CD4-positive, alpha-beta T cell (primary cell): ENCODE results near the gene MRPS7. TPM values are rescaled to one million over a fixed set of nuclear protein-coding genes. Genes with fewer than 3 reads are reported as not detected.

Experiments used
- ATAC-seq: fragments of 200-7000 bp; cut with Tn5 transposase; one replicate; pipeline ENCODE4 v1.10.0; 2022; ENCODE audit warnings: mild to moderate bottlenecking; ENCODE audit not compliant: poor library complexity
- CTCF ChIA-PET: fragments of 350-600 bp; sonication (Branson Sonifier 250); formaldehyde crosslinking; loops from one replicate; lab custom pipeline; 2021; ENCODE audit warnings: antibody characterized with exemption, inconsistent platforms; lab: Charles Lee
- POLR2A ChIA-PET: fragments of 350-600 bp; sonication (Branson Sonifier 250); formaldehyde crosslinking; loops from one replicate; lab custom pipeline; 2021; ENCODE audit warnings: antibody characterized with exemption, inconsistent platforms; lab: Charles Lee
- DNase-seq, 14 experiments: peaks; one replicate each; pipeline ENCODE4 v3.0.0-alpha.2; 2013 to 2020; ENCODE audit warnings: mixed read lengths in 2 of 14
- H3K27ac ChIP-seq, 2 donors: one replicate each; pipeline versions ENCODE4 v1.5.1 to v1.7.0; 2013; ENCODE audit warnings: low read length in 2 of 2, low read depth in 1 of 2, mild to moderate bottlenecking in 1 of 2
- H3K27me3 ChIP-seq, 2 experiments: 1 replicate in 1 of 2; 2 replicates in 1 of 2; pipeline versions ENCODE4 v1.6.1 to v1.7.0; 2013; ENCODE audit warnings: low read length in 2 of 2, control low read depth in 1 of 2, mild to moderate bottlenecking in 1 of 2, moderate library complexity in 1 of 2; ENCODE audit not compliant: insufficient read depth in 2 of 2, control insufficient read depth in 1 of 2
- H3K36me3 ChIP-seq: one replicate; pipeline ENCODE4 v1.6.1; 2013; ENCODE audit warnings: low read length, control low read depth; ENCODE audit not compliant: insufficient read depth
- H3K4me1 ChIP-seq: one replicate; pipeline ENCODE4 v1.6.1; 2013; ENCODE audit warnings: low read length, control low read depth; ENCODE audit not compliant: insufficient read depth
- H3K4me3 ChIP-seq: one replicate; pipeline ENCODE4 v1.5.1; 2013; ENCODE audit warnings: mild to moderate bottlenecking, low read length, moderate library complexity
- H3K9me3 ChIP-seq, 2 experiments: 1 replicate in 1 of 2; 2 replicates in 1 of 2; pipeline versions ENCODE4 v1.6.1 to v1.7.0; 2013; ENCODE audit warnings: low read length in 2 of 2, mild to moderate bottlenecking in 2 of 2, control low read depth in 1 of 2, moderate library complexity in 1 of 2; ENCODE audit not compliant: control insufficient read depth in 1 of 2, insufficient read depth in 1 of 2
- H3K27ac Mint-ChIP-seq: one replicate; pipeline ENCODE4 v1.8.0; 2020; ENCODE audit warnings: mixed read lengths
- H3K27me3 Mint-ChIP-seq: one replicate; pipeline ENCODE4 v1.8.0; 2021; ENCODE audit warnings: mixed read lengths
- H3K36me3 Mint-ChIP-seq: one replicate; pipeline ENCODE4 v1.8.0; 2021; ENCODE audit warnings: low read depth, mixed read lengths
- H3K4me1 Mint-ChIP-seq: one replicate; pipeline ENCODE4 v1.8.0; 2021; ENCODE audit warnings: low read depth, mixed read lengths
- H3K4me3 Mint-ChIP-seq: one replicate; pipeline ENCODE4 v1.8.0; 2020; ENCODE audit warnings: mild to moderate bottlenecking, mixed read lengths
- H3K9me3 Mint-ChIP-seq: one replicate; pipeline ENCODE4 v1.8.0; 2020; ENCODE audit warnings: mixed read lengths
- intact Hi-C, 2 experiments: fragments of 100-400 bp; cut with DNase I in 1 of 2; cut with micrococcal nuclease in 1 of 2; formaldehyde crosslinking; loops; one replicate each; pipeline versions ENCODE4 v1.15.1 to v1.9.0; 2023 to 2025; cut with DNase I, micrococcal nuclease
- total RNA-seq, 174 experiments: library from RNA in 2 of 174; stranded (reverse) in 2 of 174; gene quantifications; one replicate each; pipeline ENCODE4 v1.2.3 and lab custom pipeline; 2021 to 2026
- TF ChIP-seq, protein P1 (sequence below): fragments of 200-600 bp; IDR thresholded peaks from one replicate; pipeline ENCODE4 v1.8.0; 2022; ENCODE audit warnings: antibody characterized with exemption, mild to moderate bottlenecking

The MRPS7 gene
- total RNA-seq, 2 experiments from 2014 or later, result 33.2 to 35.2 TPM

DNA sequence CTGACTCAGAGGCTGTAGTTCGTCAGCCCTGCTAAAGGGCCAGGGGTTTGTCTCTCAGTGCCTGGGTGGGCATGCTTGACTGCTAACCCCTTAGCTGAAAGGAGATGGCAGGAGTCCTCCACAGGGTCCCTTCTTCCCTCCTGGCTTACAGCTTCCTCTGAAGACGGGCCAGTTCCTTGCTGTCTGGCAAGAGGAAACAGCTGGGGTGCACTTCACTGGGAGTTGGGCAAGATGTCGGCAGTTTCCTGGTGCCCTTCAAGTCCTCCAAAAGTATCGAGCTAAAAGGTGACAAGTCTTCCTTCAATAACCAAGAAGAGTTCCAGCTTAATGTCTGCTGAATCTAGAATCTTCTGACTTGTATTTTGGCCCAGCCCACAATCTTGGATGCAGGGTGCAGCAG, 32.8 kb upstream of the MRPS7 start:
- Mint-ChIP-seq H3K27ac (no peak overlapping the region), H3K9me3 (no peaks in the 10 kb centered on the region), H3K36me3 (peaks cover 83% of the 10 kb centered on the region), H3K27me3 (no peaks in the 10 kb centered on the region), H3K4me3 (no peak overlapping the region), H3K4me1 (no peaks in the 10 kb centered on the region)
- TF ChIP-seq, protein P1, sequence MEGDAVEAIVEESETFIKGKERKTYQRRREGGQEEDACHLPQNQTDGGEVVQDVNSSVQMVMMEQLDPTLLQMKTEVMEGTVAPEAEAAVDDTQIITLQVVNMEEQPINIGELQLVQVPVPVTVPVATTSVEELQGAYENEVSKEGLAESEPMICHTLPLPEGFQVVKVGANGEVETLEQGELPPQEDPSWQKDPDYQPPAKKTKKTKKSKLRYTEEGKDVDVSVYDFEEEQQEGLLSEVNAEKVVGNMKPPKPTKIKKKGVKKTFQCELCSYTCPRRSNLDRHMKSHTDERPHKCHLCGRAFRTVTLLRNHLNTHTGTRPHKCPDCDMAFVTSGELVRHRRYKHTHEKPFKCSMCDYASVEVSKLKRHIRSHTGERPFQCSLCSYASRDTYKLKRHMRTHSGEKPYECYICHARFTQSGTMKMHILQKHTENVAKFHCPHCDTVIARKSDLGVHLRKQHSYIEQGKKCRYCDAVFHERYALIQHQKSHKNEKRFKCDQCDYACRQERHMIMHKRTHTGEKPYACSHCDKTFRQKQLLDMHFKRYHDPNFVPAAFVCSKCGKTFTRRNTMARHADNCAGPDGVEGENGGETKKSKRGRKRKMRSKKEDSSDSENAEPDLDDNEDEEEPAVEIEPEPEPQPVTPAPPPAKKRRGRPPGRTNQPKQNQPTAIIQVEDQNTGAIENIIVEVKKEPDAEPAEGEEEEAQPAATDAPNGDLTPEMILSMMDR, result no peak
- Histone ChIP-seq H3K4me3 (no peak overlapping the region), H3K9me3 (no peaks in the 10 kb centered on the region), H3K4me1 (no peaks in the 10 kb centered on the region), H3K36me3 (peaks cover 76% of the 10 kb centered on the region), H3K27me3 (no peaks in the 10 kb centered on the region), H3K27ac (no peak overlapping the region)
- CTCF ChIA-PET, result no interaction called here
- intact Hi-C loops, result no loop called here
- ATAC-seq, result no peak
- DNase-seq, result no peak
- POLR2A ChIA-PET, result no interaction called here

DNA sequence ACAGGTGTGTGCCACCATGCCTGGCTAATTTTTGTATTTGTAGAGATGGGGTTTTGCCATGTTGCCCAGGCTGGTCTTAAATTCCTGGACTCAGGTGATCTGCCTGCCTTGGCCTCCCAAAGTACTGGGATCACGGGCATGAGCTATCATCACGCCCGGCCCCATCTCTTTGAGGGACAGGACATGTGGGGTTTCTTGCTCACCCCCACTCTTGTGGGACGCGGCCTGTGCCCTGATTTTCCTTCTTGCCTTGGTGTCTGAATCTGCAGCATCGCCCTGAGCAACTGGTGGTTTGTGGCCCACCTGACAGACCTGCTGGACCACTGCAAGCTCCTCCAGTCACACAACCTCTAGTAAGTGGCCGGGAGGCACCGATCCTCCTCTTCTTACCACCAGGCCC, 30.6 kb upstream of the MRPS7 start:
- POLR2A ChIA-PET, result no interaction called here
- TF ChIP-seq, protein P1, result no peak
- Mint-ChIP-seq H3K4me3 (no peak overlapping the region), H3K36me3 (peaks cover 79% of the 10 kb centered on the region), H3K4me1 (no peaks in the 10 kb centered on the region), H3K27ac (no peak overlapping the region), H3K27me3 (no peaks in the 10 kb centered on the region), H3K9me3 (no peaks in the 10 kb centered on the region)
- CTCF ChIA-PET, result interaction anchor here (1.4 kb wide), 1 partner anchor 22 kb away, joined by 4 read pairs; no protein-coding TSS in a partner anchor
- intact Hi-C loops, result no loop called here
- Histone ChIP-seq H3K9me3 (no peaks in the 10 kb centered on the region), H3K4me1 (no peaks in the 10 kb centered on the region), H3K36me3 (peaks cover 79% of the 10 kb centered on the region), H3K27ac (no peak overlapping the region), H3K4me3 (no peak overlapping the region), H3K27me3 (no peaks in the 10 kb centered on the region)
- DNase-seq (no peak), ATAC-seq (no peak)

DNA sequence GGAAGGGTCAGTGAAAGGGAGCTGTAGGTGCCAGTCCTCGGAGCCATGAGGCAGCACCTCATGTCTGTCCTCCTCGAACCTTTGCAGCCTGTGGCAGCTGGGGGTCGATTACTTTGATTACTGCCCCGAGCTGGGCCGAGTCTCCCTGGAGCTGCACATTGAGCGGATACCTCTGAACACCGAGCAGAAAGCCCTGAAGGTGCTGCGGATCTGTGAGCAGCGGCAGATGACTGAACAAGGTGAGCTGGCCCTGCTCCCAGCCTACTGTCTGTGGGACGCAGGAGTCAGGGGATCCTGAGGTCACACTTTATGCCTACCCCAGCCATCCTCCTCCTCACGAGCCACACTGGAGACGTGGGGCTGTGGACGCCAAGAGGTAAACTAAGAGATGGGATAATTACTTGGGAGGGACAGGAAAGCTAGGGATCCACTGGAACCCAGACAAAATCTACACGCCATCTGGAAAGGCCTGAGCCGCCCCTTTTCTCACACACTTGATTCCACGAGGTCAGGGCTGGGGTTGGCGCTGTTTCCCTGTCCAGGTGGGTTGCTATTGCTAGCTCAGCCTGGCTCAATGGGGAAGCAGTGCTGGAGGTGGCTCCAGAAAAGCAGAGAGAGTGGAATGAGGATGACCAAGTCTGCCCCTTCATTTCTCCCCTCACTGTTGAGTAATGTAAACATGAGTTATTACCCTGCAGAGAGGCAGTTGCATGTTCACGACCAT, 29.8 kb upstream of the MRPS7 start:
- DNase-seq (no peak), ATAC-seq (no peak)
- POLR2A ChIA-PET, result no interaction called here
- no peak overlapping the region for H3K27ac ChIP-seq
- H3K4me1 ChIP-seq, result no peaks in the 10 kb centered on the region
- H3K27me3 ChIP-seq, result no peaks in the 10 kb centered on the region
- CTCF ChIA-PET, result interaction anchor here (1.4 kb wide), 1 partner anchor 23 kb away, joined by 4 read pairs; no protein-coding TSS in a partner anchor
- no peak overlapping the region for H3K4me3 ChIP-seq
- H3K27me3 Mint-ChIP-seq, result no peaks in the 10 kb centered on the region
- H3K27ac Mint-ChIP-seq, result no peak overlapping the region
- intact Hi-C loops, result no loop called here
- no peaks in the 10 kb centered on the region for H3K9me3 ChIP-seq
- no peaks in the 10 kb centered on the region for H3K9me3 Mint-ChIP-seq
- no peaks in the 10 kb centered on the region for H3K4me1 Mint-ChIP-seq
- H3K4me3 Mint-ChIP-seq, result no peak overlapping the region
- H3K36me3 ChIP-seq, result peaks cover 79% of the 10 kb centered on the region
- TF ChIP-seq, protein P1, result no peak
- H3K36me3 Mint-ChIP-seq, result peaks cover 79% of the 10 kb centered on the region
